RWPE1 (cell line): ENCODE measurements around the gene RTF2.
"Not testable (repeated sequence)": the region's sequence is repeated elsewhere in the genome, so short reads cannot be mapped to it uniquely, and the experiment has no call there.

Experiments used
- CTCF ChIA-PET: fragments of 350-600 bp; sonication (Branson Sonifier 250); formaldehyde crosslinking; extraction: SDS; loops from one replicate; lab custom pipeline; 2021; lab: Yijun Ruan, JAX
- POLR2A ChIA-PET: fragments of 400-600 bp; formaldehyde crosslinking; extraction: SDS; loops from one replicate; lab custom pipeline; 2020; ENCODE audit warnings: antibody characterized with exemption; ENCODE audit not compliant: low non-redundant PET; lab: Yijun Ruan, JAX
- DNase-seq: peaks from one replicate; pipeline ENCODE4 v3.0.0; 2012; ENCODE audit warnings: low spot score
- H3K27ac ChIP-seq: fragments of 450-650 bp; 2 replicates; pipeline ENCODE4 v1.5.1; 2017
- CTCF ChIP-seq: fragments of 450-650 bp; conservative IDR thresholded peaks from 2 replicates; pipeline ENCODE4 v1.5.1; 2017; ENCODE audit warnings: low read depth, mild to moderate bottlenecking

The RTF2 gene

GRCh38 chr20:56552911-56553629 is 84.6 kb downstream of the RTF2 start:
- POLR2A ChIA-PET, result no interaction called here
- CTCF ChIA-PET, result no interaction called here
- H3K27ac ChIP-seq, result no peak overlapping the region
- no peak for TF ChIP-seq CTCF
- no peak for DNase-seq

- POLR2A ChIA-PET, result no interaction called here
- peak; percentile 99 for DNase-seq
- TF ChIP-seq CTCF, result peak; percentile 47; the same call in 1 of the 2 replicates
- CTCF ChIA-PET, result interaction anchor here (0.6 to 1.7 kb wide), 7 partner anchors 22 to 537 kb away, joined by 3 to 9 read pairs (median 3); no protein-coding TSS in a partner anchor
- no peak overlapping the region for H3K27ac ChIP-seq
Observed at GRCh38 chr20:56554869-56555268, 86.4 kb downstream of the RTF2 start.

- POLR2A ChIA-PET, result no interaction called here
- no peak for TF ChIP-seq CTCF
- DNase-seq, result no peak
- H3K27ac ChIP-seq, result no peak overlapping the region
- CTCF ChIA-PET, result interaction anchor here (0.6 to 1.0 kb wide), 3 partner anchors 8 to 461 kb away, joined by 3 to 5 read pairs (median 4); no protein-coding TSS in a partner anchor
Observed at GRCh38 chr20:56558968-56559367, 90.5 kb downstream of the RTF2 start.

- H3K27ac ChIP-seq, DNase-seq, POLR2A ChIA-PET: not testable (repeated sequence)
- CTCF ChIA-PET, result interaction anchor here (0.5 to 0.6 kb wide), 2 partner anchors 381 to 593 kb away, joined by 3 to 4 read pairs; no protein-coding TSS in a partner anchor
Observed at GRCh38 chr20:56564526-56564925, 96.1 kb downstream of the RTF2 start.

- no peak for TF ChIP-seq CTCF
- DNase-seq, result no peak
- H3K27ac ChIP-seq, result no peak overlapping the region
- CTCF ChIA-PET, result interaction anchor here (1.6 kb wide), 1 partner anchor 15 kb away, joined by 11 read pairs; no protein-coding TSS in a partner anchor
- POLR2A ChIA-PET, result no interaction called here
Observed at GRCh38 chr20:56565511-56565910, 97.1 kb downstream of the RTF2 start.

GRCh38 chr20:56566621-56567020 is 98.2 kb downstream of the RTF2 start:
- CTCF ChIA-PET, result interaction anchor here (1.6 kb wide), 1 partner anchor 16 kb away, joined by 11 read pairs; no protein-coding TSS in a partner anchor
- POLR2A ChIA-PET, result no interaction called here
- no peak overlapping the region for H3K27ac ChIP-seq
- DNase-seq, result no peak
- TF ChIP-seq CTCF, result no peak
